ENCODE results near the gene USP17L18. TPM values are rescaled to one million over a fixed set of nuclear protein-coding genes. Genes with fewer than 3 reads are reported as not detected.

The USP17L18 gene
- total RNA-seq, 1 experiment from 2014 or later: not detected

Other genes starting within 250 kb of the USP17L18 start
- gene FAM90A26, start 78.2 kb upstream of the USP17L18 start, total RNA-seq (2014; rRNA removed; shearing (Covaris generic)): not detected in 2 replicates
- gene USP17L10, start 38.0 kb upstream of the USP17L18 start, total RNA-seq (2014; rRNA removed; shearing (Covaris generic)): not detected in 2 replicates
- not detected in 2 replicates for gene USP17L11, start 33.2 kb upstream of the USP17L18 start, total RNA-seq (2014; rRNA removed; shearing (Covaris generic))
- not detected in 2 replicates for gene USP17L12, start 28.5 kb upstream of the USP17L18 start, total RNA-seq (2014; rRNA removed; shearing (Covaris generic))
- gene USP17L13, start 23.7 kb upstream of the USP17L18 start, total RNA-seq (2014; rRNA removed; shearing (Covaris generic)): not detected in 2 replicates
- gene USP17L15, start 14.2 kb upstream of the USP17L18 start, total RNA-seq (2014; rRNA removed; shearing (Covaris generic)): not detected in 2 replicates
- gene USP17L17, start 4.8 kb upstream of the USP17L18 start, total RNA-seq (2014; rRNA removed; shearing (Covaris generic)): not detected in 2 replicates
- not detected in 2 replicates for gene USP17L19, start 4.7 kb downstream of the USP17L18 start, total RNA-seq (2014; rRNA removed; shearing (Covaris generic))
- gene USP17L20, start 9.5 kb downstream of the USP17L18 start, total RNA-seq (2014; rRNA removed; shearing (Covaris generic)): not detected in 2 replicates
- gene USP17L21, start 14.2 kb downstream of the USP17L18 start, total RNA-seq (2014; rRNA removed; shearing (Covaris generic)): not detected in 2 replicates
- gene USP17L22, start 19.0 kb downstream of the USP17L18 start, total RNA-seq (2014; rRNA removed; shearing (Covaris generic)): not detected in 2 replicates
- not detected in 2 replicates for gene USP17L24, start 76.5 kb downstream of the USP17L18 start, total RNA-seq (2014; rRNA removed; shearing (Covaris generic))
- gene USP17L25, start 81.3 kb downstream of the USP17L18 start, total RNA-seq (2014; rRNA removed; shearing (Covaris generic)): not detected in 2 replicates
- gene USP17L26, start 86.0 kb downstream of the USP17L18 start, total RNA-seq (2014; rRNA removed; shearing (Covaris generic)): not detected in 2 replicates
- gene USP17L5, start 90.8 kb downstream of the USP17L18 start, total RNA-seq (2014; rRNA removed; shearing (Covaris generic)): not detected in 2 replicates
- not detected in 2 replicates for gene USP17L27, start 95.5 kb downstream of the USP17L18 start, total RNA-seq (2014; rRNA removed; shearing (Covaris generic))
- not detected in 2 replicates for gene USP17L28, start 100.3 kb downstream of the USP17L18 start, total RNA-seq (2014; rRNA removed; shearing (Covaris generic))
- not detected in 2 replicates for gene USP17L29, start 105.0 kb downstream of the USP17L18 start, total RNA-seq (2014; rRNA removed; shearing (Covaris generic))
- not detected in 2 replicates for gene USP17L30, start 114.5 kb downstream of the USP17L18 start, total RNA-seq (2014; rRNA removed; shearing (Covaris generic))
- gene DEFB131A, start 195.8 kb downstream of the USP17L18 start, total RNA-seq (2014; rRNA removed; shearing (Covaris generic)): not detected in 2 replicates

Data from SJCRH30 (cell line).